ENCODE results near the gene DYNLT2B.
"Not testable (repeated sequence)": the region's sequence is repeated elsewhere in the genome, so short reads cannot be mapped to it uniquely, and the experiment has no call there.

DNA sequence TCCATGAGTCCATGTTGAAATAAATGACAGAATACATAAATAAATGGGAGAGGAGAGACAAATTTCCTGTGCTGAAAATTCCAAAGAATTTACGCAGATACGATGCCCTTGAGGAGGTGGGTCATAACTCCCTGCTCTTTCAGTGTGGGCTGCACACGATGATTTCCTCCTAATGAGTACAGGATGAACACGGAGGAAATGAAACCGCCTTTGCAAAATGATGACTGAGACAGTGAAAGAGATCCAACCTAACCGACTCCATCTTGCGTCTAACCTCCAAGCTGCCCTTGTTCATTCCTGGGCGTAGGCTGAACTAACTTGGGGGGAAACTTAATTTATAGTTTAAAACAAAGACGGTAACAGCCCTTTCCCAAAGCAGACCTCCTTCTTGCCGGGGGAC lies 15.5 kb downstream of the DYNLT2B start:
- TF ChIP-seq, protein P1, sequence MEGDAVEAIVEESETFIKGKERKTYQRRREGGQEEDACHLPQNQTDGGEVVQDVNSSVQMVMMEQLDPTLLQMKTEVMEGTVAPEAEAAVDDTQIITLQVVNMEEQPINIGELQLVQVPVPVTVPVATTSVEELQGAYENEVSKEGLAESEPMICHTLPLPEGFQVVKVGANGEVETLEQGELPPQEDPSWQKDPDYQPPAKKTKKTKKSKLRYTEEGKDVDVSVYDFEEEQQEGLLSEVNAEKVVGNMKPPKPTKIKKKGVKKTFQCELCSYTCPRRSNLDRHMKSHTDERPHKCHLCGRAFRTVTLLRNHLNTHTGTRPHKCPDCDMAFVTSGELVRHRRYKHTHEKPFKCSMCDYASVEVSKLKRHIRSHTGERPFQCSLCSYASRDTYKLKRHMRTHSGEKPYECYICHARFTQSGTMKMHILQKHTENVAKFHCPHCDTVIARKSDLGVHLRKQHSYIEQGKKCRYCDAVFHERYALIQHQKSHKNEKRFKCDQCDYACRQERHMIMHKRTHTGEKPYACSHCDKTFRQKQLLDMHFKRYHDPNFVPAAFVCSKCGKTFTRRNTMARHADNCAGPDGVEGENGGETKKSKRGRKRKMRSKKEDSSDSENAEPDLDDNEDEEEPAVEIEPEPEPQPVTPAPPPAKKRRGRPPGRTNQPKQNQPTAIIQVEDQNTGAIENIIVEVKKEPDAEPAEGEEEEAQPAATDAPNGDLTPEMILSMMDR (IDR thresholded peaks at IDR 0.05): not testable (repeated sequence)
- TF ChIP-seq POLR2A (IDR thresholded peaks at IDR 0.05): not testable (repeated sequence)
